GM21515 (cell line): ENCODE data around the gene PLVAP.

Experiments used
- ATAC-seq: cut with Tn5 transposase; IDR thresholded peaks from one replicate; pipeline ENCODE4 v1.9.1; 2021; ENCODE audit not compliant: unreplicated experiment

PLVAP gene

DNA sequence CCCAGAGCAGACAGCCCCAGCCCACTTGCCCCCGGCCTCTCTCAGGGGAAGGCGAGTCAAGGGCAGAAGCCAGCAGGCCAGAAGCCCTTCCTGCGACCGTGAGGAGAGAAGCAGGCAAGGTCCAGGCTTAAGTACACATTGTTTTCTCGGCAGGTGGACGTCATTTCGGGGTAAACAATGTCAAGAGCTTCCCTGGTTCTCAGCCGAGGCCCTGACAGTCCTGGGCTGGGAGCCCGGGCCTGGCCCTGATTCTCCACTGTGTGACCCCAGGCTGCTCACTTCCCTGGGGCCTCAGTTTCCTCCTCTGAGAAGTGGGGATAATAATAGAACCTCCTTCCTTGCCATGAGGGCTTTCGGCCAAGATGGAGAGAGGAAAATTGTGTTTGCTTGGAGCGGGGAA, 19.4 kb downstream of the PLVAP start:
- no peak for ATAC-seq

- no peak for ATAC-seq
These were observed 20.0 kb downstream of the PLVAP start for GRCh38 chr19:17357078-17357666.

GRCh38 chr19:17353386-17353785, 23.8 kb downstream of the PLVAP start:
- no peak for ATAC-seq

GRCh38 chr19:17352608-17353280, 24.4 kb downstream of the PLVAP start:
- ATAC-seq: no peak

- no peak for ATAC-seq
These were observed 25.2 kb downstream of the PLVAP start for GRCh38 chr19:17351815-17352435.

DNA sequence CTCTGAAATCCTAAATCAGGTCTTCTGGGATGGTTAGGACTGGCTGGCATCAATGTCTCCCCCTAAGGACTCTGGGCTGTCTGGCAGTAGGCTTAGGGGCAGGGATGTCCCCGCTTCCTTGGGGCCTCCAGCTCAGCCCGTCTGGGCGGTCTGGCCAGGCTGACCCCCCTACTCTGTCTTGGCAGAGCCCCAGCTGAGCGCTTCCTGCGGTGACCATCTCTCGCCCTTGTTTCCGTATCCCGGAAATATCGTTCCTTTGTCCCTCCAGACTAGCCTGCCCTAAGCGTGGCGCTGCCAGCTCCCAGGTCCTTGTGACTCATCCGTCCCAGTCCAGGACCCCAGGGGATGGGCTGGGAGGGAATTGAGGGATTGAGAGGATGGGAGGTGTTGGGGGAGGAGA, 28.4 kb downstream of the PLVAP start:
- no peak for ATAC-seq

DNA sequence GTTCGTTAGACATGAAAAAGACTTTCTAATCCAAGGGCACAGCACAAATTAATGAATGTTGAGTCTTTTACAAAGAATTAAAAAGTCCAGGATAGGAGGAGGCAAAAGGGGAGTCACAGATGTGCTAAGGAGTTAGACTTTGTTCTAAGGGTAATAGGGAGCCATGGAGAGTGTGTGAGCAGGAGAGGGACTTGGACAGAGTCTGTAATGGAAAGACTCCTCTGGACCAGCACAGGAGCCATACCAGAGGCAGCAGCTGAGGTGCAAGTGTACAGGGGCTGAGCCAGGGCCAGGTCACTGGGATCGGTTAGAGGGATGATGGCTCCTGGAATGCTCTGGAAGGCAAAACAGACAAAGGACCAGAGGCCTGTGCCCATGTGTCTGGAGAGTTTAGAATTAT, 29.3 kb downstream of the PLVAP start:
- ATAC-seq: no peak

DNA sequence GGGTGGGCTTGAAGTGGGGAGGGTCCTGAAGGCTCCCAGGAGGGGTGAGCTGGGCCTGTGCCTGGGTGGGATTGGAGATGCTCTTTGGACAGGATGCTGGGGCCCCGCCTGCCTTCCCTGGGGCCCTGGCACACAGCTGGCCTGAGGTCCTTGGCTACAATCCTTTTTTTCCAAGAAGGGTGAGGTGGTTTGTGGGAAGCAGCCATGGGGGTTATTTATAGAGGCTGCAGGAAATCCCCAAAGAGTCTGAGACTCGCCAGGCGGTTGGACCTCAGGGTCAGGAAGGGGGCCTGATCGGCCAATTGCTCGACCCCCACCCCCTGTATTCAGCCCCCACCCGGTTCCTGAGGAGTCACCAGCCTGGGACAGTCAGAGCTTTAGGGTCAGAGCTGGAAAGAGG, 29.8 kb downstream of the PLVAP start:
- ATAC-seq: no peak

GRCh38 chr19:17346109-17346671, 31.0 kb downstream of the PLVAP start:
- peak; percentile 62 for ATAC-seq

GRCh38 chr19:17341845-17342244, 35.3 kb downstream of the PLVAP start:
- ATAC-seq: no peak

- ATAC-seq: no peak
These were observed 35.8 kb downstream of the PLVAP start for GRCh38 chr19:17341386-17341785.

- ATAC-seq: no peak
These were observed 36.2 kb downstream of the PLVAP start for GRCh38 chr19:17340871-17341357.

DNA sequence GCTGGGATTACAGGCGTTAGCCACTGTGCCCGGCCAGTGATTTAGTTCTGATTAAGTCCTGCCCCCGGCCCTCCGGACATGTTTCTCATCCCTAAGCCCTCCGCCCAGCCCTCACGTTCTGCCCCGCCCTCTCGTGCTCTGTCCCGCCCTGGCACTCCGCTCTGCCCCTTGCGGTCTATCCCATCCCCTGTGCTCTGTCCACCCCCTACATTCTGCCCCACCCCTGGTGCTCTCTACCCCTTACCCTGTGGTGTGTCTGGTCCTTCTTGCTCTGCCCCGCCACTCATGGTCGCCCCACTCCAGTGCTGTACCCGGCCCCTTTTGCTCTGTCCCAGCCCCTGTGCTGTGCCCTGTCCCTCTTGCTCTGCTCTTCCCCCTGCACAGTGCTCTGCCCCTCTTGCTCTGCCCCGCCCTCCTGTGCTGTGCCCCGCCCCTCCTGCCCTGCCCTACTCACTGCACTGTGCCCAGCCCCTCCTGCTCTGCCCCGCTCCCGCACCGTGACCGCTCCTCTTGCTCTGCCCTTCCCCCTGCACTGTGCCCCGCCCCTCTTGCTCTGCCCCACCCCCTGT, 36.8 kb downstream of the PLVAP start:
- no peak for ATAC-seq

GRCh38 chr19:17339088-17339741, 37.9 kb downstream of the PLVAP start:
- no peak for ATAC-seq

DNA sequence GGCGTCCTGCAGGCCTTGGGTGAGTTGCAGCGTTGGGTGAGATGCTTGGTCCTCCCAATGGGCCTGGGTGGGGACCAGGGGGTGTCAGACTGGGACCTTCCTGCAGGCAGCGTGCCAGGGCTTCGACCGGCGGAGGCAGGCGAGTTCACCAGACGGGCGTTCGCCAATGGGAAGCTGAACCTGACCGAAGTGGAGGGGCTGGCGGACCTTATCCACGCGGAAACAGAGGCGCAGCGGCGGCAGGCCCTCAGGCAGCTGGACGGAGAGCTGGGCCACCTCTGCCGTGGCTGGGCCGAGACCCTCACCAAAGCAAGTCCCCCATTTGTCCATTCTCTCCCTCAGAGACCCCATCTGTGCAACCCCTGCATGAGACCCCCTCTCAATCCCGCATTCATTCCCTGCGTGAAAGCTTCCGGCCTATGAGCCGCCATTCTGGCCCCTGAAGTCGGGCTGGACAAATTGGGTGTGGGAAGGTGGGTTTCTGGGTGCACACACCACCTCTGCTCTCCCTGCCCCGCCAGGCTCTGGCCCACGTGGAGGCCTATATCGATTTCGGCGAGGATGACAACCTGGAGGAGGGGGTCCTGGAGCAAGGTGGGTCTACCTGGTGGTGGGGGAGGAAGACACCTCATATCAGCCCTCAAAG, 38.6 kb downstream of the PLVAP start:
- ATAC-seq: no peak

GRCh38 chr19:17337675-17338432, 39.3 kb downstream of the PLVAP start:
- peak; percentile 2 for ATAC-seq

DNA sequence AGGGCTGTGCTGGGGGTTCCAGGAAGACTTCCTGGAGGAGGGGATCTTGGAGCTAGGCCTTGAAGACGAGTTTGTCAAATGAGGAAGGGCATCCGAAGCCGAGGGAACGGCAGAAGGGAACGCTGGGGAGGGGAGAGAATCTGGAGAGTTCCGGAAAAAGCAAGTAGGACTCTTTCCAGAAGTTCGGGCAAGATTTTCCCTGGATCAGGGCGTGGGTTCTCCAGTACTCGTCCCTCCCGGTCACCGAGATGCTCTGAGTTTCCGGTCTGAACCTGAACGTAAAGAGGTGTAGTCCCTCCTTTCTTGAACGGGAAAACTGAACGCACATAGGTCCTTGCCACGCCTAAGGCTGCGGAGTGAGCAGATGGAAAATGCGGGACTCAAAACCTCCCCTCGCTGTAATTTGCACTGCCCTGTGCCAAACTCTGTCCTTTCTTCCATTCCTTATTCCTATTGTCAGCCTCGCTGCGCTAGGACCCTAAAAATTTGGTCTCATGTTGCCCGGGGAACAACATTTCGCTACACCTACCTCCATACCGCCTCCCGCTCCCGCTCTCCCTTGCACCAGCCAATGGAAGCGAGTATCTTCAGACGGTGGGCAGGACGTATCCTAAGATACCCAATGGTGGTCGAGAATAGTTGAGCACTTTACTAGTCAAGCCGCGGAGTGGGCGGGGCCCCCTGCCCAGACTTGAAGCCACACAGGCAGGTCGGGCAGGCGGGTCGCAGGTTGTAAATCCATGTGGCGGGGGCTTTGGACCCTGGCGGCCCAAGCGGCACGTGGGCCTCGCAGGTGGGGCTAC, 40.1 kb downstream of the PLVAP start, which contains the start of gene GTPBP3:
TSS of gene GTPBP3 (plus strand) at position 682 of the 803 bp plus-strand sequence. CDS start at position 741, 59 bp downstream.
- ATAC-seq: peak; percentile 74

GRCh38 chr19:17335575-17335974, 41.6 kb downstream of the PLVAP start:
- no peak for ATAC-seq
